ENCODE data around the gene PDE11A. TPM values are rescaled to one million over a fixed set of nuclear protein-coding genes. Genes with fewer than 3 reads are reported as not detected.

The PDE11A gene
- total and polyA plus RNA-seq, 4 donors: 1.0 to 5.9 (median 1.7) TPM

- Histone ChIP-seq H3K4me1 (ENCODE audit: control insufficient read depth in 4 of 4, insufficient read depth in 4 of 4, low read length in 3 of 4) (peaks cover 0 to 5% (median 0%) of the 10 kb centered on the region in 4 donors), H3K27me3 (ENCODE audit: control insufficient read depth in 4 of 4, insufficient read depth in 4 of 4, low read length in 3 of 4) (no peaks in the 10 kb centered on the region), H3K9me3 (ENCODE audit: control insufficient read depth in 4 of 4, low read length in 3 of 4) (no peaks in the 10 kb centered on the region), H3K4me3 (ENCODE audit: low read depth in 1 of 3, low read length in 3 of 3) (no peak overlapping the region), H3K9ac (ENCODE audit: low read depth in 1 of 2, low read length in 2 of 2) (no peak overlapping the region), H3K36me3 (ENCODE audit: control insufficient read depth in 4 of 4, insufficient read depth in 3 of 4, low read depth in 1 of 4, low read length in 3 of 4) (no peaks in the 10 kb centered on the region), H3K27ac (ENCODE audit: low read depth in 1 of 2, low read length in 2 of 2) (no peak overlapping the region)
- TF ChIP-seq GABPA (IDR thresholded peaks at IDR 0.05 in 1 of 2, conservative IDR thresholded peaks at IDR 0.05 in 1 of 2) (no peak), NR2F2 (IDR thresholded peaks at IDR 0.05) (no peak), YY1 (IDR thresholded peaks at IDR 0.05) (no peak), ATF3 (IDR thresholded peaks at IDR 0.05) (no peak), RAD21 (IDR thresholded peaks at IDR 0.05) (no peak), REST (IDR thresholded peaks at IDR 0.05) (no peak), HNF4A (conservative IDR thresholded peaks at IDR 0.05) (no peak), FOXA2 (IDR thresholded peaks at IDR 0.05) (no peak), EGR1 (IDR thresholded peaks at IDR 0.05; ENCODE audit: low read depth in 2 of 2) (no peak)
- WGBS: 97% methylated on average over 2 of the region's 2 CpGs
- no peak for DNase-seq (ENCODE audit: low spot score)
These were observed 304.8 kb downstream of the PDE11A start for GRCh38 chr2:177767768-177768167.

GRCh38 chr2:177765698-177766097 is 306.9 kb downstream of the PDE11A start:
- TF ChIP-seq GABPA (IDR thresholded peaks at IDR 0.05 in 1 of 2, conservative IDR thresholded peaks at IDR 0.05 in 1 of 2) (no peak), NR2F2 (IDR thresholded peaks at IDR 0.05) (no peak), FOXA1 (IDR thresholded peaks at IDR 0.05) (no peak), HNF4A (conservative IDR thresholded peaks at IDR 0.05) (no peak), JUND (IDR thresholded peaks at IDR 0.05) (no peak), REST (IDR thresholded peaks at IDR 0.05) (no peak), CTCF (IDR thresholded peaks at IDR 0.05; ENCODE audit: low read depth, low read length, missing input control) (no peak), YY1 (IDR thresholded peaks at IDR 0.05) (no peak), FOXA2 (IDR thresholded peaks at IDR 0.05) (no peak), EGR1 (IDR thresholded peaks at IDR 0.05; ENCODE audit: low read depth in 2 of 2) (no peak), TAF1 (conservative IDR thresholded peaks at IDR 0.05) (no peak), RXRA (IDR thresholded peaks at IDR 0.05) (no peak), MAX (IDR thresholded peaks at IDR 0.05) (no peak), ATF3 (IDR thresholded peaks at IDR 0.05) (no peak), SP1 (IDR thresholded peaks at IDR 0.05) (no peak), ZBTB33 (IDR thresholded peaks at IDR 0.05) (no peak), HNF4G (IDR thresholded peaks at IDR 0.05) (no peak)
- no peaks in the 10 kb centered on the region for H3K9me3 ChIP-seq (ENCODE audit: control insufficient read depth in 4 of 4, low read length in 3 of 4)
- H3K4me3 ChIP-seq (ENCODE audit: low read depth in 1 of 3, low read length in 3 of 3): no peak overlapping the region
- H3K27ac ChIP-seq (ENCODE audit: low read depth in 1 of 2, low read length in 2 of 2): no peak overlapping the region
- no peaks in the 10 kb centered on the region for H3K36me3 ChIP-seq (ENCODE audit: control insufficient read depth in 4 of 4, insufficient read depth in 3 of 4, low read depth in 1 of 4, low read length in 3 of 4)
- no peak overlapping the region for H3K9ac ChIP-seq (ENCODE audit: low read depth in 1 of 2, low read length in 2 of 2)
- no peaks in the 10 kb centered on the region for H3K27me3 ChIP-seq (ENCODE audit: control insufficient read depth in 4 of 4, insufficient read depth in 4 of 4, low read length in 3 of 4)
- no peak for DNase-seq (ENCODE audit: low spot score)
- H3K4me1 ChIP-seq (ENCODE audit: control insufficient read depth in 4 of 4, insufficient read depth in 4 of 4, low read length in 3 of 4): peaks cover 0 to 5% (median 0%) of the 10 kb centered on the region in 4 donors
- WGBS: 93% methylated on average over 2 of the region's 2 CpGs
